GM19193 (cell line): Measurements from ENCODE around the gene IDS.

Experiments used
- POLR2A ChIP-seq: IDR thresholded peaks from 4 replicates; pipeline ENCODE4 v1.6.1; 2011; ENCODE audit not compliant: insufficient read depth, insufficient read length; ENCODE audit errors: extremely low read depth

IDS gene

GRCh38 chrX:149493567-149494562, 11.2 kb downstream of the IDS start:
- TF ChIP-seq POLR2A = no peak

- no peak for TF ChIP-seq POLR2A
These were observed 13.3 kb downstream of the IDS start for GRCh38 chrX:149491812-149492211.

GRCh38 chrX:149490100-149490499, 15.0 kb downstream of the IDS start:
- no peak for TF ChIP-seq POLR2A

GRCh38 chrX:149487292-149487691, 17.8 kb downstream of the IDS start:
- no peak for TF ChIP-seq POLR2A

GRCh38 chrX:149476513-149476912, 28.6 kb downstream of the IDS start:
- TF ChIP-seq POLR2A = no peak

- TF ChIP-seq POLR2A = no peak
These were observed 31.1 kb downstream of the IDS start for GRCh38 chrX:149473966-149474365.

- no peak for TF ChIP-seq POLR2A
These were observed 32.0 kb downstream of the IDS start for GRCh38 chrX:149473092-149473491.

- no peak for TF ChIP-seq POLR2A
These were observed 32.5 kb downstream of the IDS start for GRCh38 chrX:149472625-149473024.

- TF ChIP-seq POLR2A = no peak
These were observed 33.7 kb downstream of the IDS start for GRCh38 chrX:149471397-149471796.

GRCh38 chrX:149470955-149471354, 34.2 kb downstream of the IDS start:
- no peak for TF ChIP-seq POLR2A

- no peak for TF ChIP-seq POLR2A
These were observed 35.7 kb downstream of the IDS start for GRCh38 chrX:149469406-149469805.

GRCh38 chrX:149467920-149468319, 37.2 kb downstream of the IDS start:
- TF ChIP-seq POLR2A = no peak

GRCh38 chrX:149467461-149467860, 37.6 kb downstream of the IDS start:
- no peak for TF ChIP-seq POLR2A

GRCh38 chrX:149462849-149463248, 42.3 kb downstream of the IDS start:
- no peak for TF ChIP-seq POLR2A

GRCh38 chrX:149461746-149462145, 43.4 kb downstream of the IDS start:
- TF ChIP-seq POLR2A = no peak

GRCh38 chrX:149458586-149458985, 46.5 kb downstream of the IDS start:
- no peak for TF ChIP-seq POLR2A
